Neuronal stem cell (in vitro differentiated cells): ENCODE data around the gene CADM2.

Source experiments
- DNase-seq: peaks from one replicate; pipeline ENCODE4 v3.0.0-alpha.2; 2013; ENCODE audit warnings: low spot score
- H2AFZ ChIP-seq: one replicate; pipeline ENCODE4 v1.6.1; 2013; ENCODE audit warnings: mild to moderate bottlenecking, low read length, inconsistent platforms
- H2AK5ac ChIP-seq: 2 replicates; pipeline ENCODE4 v1.6.1; 2013; ENCODE audit warnings: low read depth, mild to moderate bottlenecking, inconsistent platforms, low read length, moderate library complexity, mixed read lengths
- H2BK120ac ChIP-seq: 2 replicates; pipeline ENCODE4 v1.6.1; 2013; ENCODE audit warnings: low read depth, mild to moderate bottlenecking, inconsistent platforms, low read length, moderate library complexity, mixed read lengths
- H2BK12ac ChIP-seq: one replicate; pipeline ENCODE4 v1.6.1; 2013; ENCODE audit warnings: low read length, inconsistent platforms
- H2BK15ac ChIP-seq: 2 replicates; pipeline ENCODE4 v1.6.1; 2013; ENCODE audit warnings: mild to moderate bottlenecking, low read length, inconsistent platforms, mixed read lengths
- H2BK5ac ChIP-seq: one replicate; pipeline ENCODE4 v1.6.1; 2013; ENCODE audit warnings: inconsistent platforms, mild to moderate bottlenecking, low read length, moderate library complexity
- H3K14ac ChIP-seq: one replicate; pipeline ENCODE4 v1.6.1; 2013; ENCODE audit warnings: low read length, inconsistent platforms
- H3K18ac ChIP-seq: 2 replicates; pipeline ENCODE4 v1.6.1; 2013; ENCODE audit warnings: low read length, inconsistent platforms
- H3K23ac ChIP-seq: 2 replicates; pipeline ENCODE4 v1.6.1; 2013; ENCODE audit warnings: low read depth, mild to moderate bottlenecking, mixed read lengths, low read length, inconsistent platforms; ENCODE audit not compliant: poor library complexity
- H3K27ac ChIP-seq: replicated peaks from 3 replicates; pipeline ENCODE4 v1.5.1; 2013; ENCODE audit warnings: low read length, inconsistent platforms
- H3K27me3 ChIP-seq, 3 experiments: 2 replicates each; pipeline ENCODE4 v1.6.1; 2013; ENCODE audit warnings: low read length in 3 of 3, mild to moderate bottlenecking in 2 of 3, inconsistent platforms in 1 of 3, low read depth in 1 of 3, mixed read lengths in 1 of 3, moderate library complexity in 1 of 3; ENCODE audit not compliant: control insufficient read depth in 3 of 3, insufficient read depth in 3 of 3
- H3K36me3 ChIP-seq, 2 donors: replicated peaks in 1 of 2; 2 replicates each; pipeline ENCODE4 v1.6.1; 2013; ENCODE audit warnings: low read length in 2 of 2; ENCODE audit not compliant: control insufficient read depth in 2 of 2, insufficient read depth in 2 of 2
- H3K4ac ChIP-seq: 2 replicates; pipeline ENCODE4 v1.6.1; 2013; ENCODE audit warnings: inconsistent platforms, mild to moderate bottlenecking, low read length, moderate library complexity
- H3K4me1 ChIP-seq, 2 donors: 1 replicate in 1 of 2; 2 replicates in 1 of 2; pipeline ENCODE4 v1.6.1; 2013; ENCODE audit warnings: low read length in 2 of 2, low read depth in 1 of 2; ENCODE audit not compliant: control insufficient read depth in 2 of 2, insufficient read depth in 1 of 2
- H3K4me2 ChIP-seq: one replicate; pipeline ENCODE4 v1.6.1; 2013; ENCODE audit warnings: mild to moderate bottlenecking, low read length, inconsistent platforms; ENCODE audit not compliant: insufficient read depth, poor library complexity, severe bottlenecking
- H3K4me3 ChIP-seq, 2 donors: 2 replicates each; pipeline ENCODE4 v1.5.1; 2013; ENCODE audit warnings: low read length in 2 of 2, mild to moderate bottlenecking in 2 of 2, inconsistent platforms in 1 of 2, moderate library complexity in 1 of 2
- H3K79me1 ChIP-seq: one replicate; pipeline ENCODE4 v1.6.1; 2013; ENCODE audit warnings: low read depth, mild to moderate bottlenecking, inconsistent platforms, low read length, moderate library complexity
- H3K9ac ChIP-seq: one replicate; pipeline ENCODE4 v1.6.1; 2013; ENCODE audit warnings: mild to moderate bottlenecking, low read depth, low read length, inconsistent platforms; ENCODE audit not compliant: poor library complexity
- H3K9me3 ChIP-seq, 2 donors: replicated peaks in 1 of 2; 2 replicates each; pipeline versions ENCODE3 to v1.6.1; 2013; ENCODE audit warnings: low read length in 2 of 2, mild to moderate bottlenecking in 2 of 2, inconsistent platforms in 1 of 2, low read depth in 1 of 2, mixed read lengths in 1 of 2, moderate library complexity in 1 of 2; ENCODE audit not compliant: control insufficient read depth in 2 of 2, insufficient read depth in 1 of 2
- H4K8ac ChIP-seq: one replicate; pipeline ENCODE4 v1.6.1; 2013; ENCODE audit warnings: low read depth, mild to moderate bottlenecking, inconsistent platforms, low read length, moderate library complexity
- H4K91ac ChIP-seq: one replicate; pipeline ENCODE4 v1.6.1; 2013; ENCODE audit warnings: low read length, low read depth, mild to moderate bottlenecking, inconsistent platforms; ENCODE audit not compliant: poor library complexity
- WGBS, 2 donors: extraction: QIAGEN DNeasy Blood & Tissue Kit; methylation state at CpG; one replicate each; pipeline ENCODE4 v1.1.7; 2013; ENCODE audit warnings: missing lambda C conversion rate in 2 of 2, mixed read lengths in 1 of 2; ENCODE audit not compliant: insufficient read length in 2 of 2, insufficient replicate concordance in 1 of 2; ENCODE audit errors: extremely low coverage in 2 of 2; 5-methylcytosine and 5-hydroxymethylcytosine counted together

Gene CADM2

DNA sequence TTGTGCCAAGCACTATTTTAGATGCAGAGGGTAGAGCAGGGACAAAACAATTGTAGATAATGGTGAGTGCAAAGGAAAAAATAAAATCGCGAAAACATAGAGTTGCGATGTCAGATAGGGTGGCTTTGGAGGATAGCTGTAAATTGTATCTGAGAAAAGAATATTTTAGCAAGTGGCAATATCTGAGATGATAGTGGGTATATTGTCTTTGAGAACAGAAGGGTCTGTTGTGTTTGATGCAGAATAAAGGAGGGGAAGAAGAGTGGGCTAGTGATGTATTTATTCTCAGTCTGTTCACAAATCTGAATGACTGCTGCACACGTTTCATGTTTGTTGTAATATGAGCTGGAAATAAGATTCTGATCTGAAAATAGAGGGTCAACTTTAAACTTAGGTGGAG is 396.8 kb downstream of the CADM2 start:
- no peak overlapping the region for H3K4ac ChIP-seq
- no peaks in the 10 kb centered on the region for H3K79me1 ChIP-seq
- no peak overlapping the region for H4K8ac ChIP-seq
- H3K18ac ChIP-seq, result no peak overlapping the region
- H3K9ac ChIP-seq, result no peak overlapping the region
- no peak overlapping the region for H2BK5ac ChIP-seq
- H2BK12ac ChIP-seq, result no peak overlapping the region
- no peaks in the 10 kb centered on the region for H3K4me1 ChIP-seq
- no peak overlapping the region for H2BK15ac ChIP-seq
- H2AK5ac ChIP-seq, result no peak overlapping the region
- H2AFZ ChIP-seq, result no peak overlapping the region
- no CpG with 5 or more reads among the region's 4 CpGs for WGBS, 2 donors
- no peaks in the 10 kb centered on the region for H3K36me3 ChIP-seq
- no peaks in the 10 kb centered on the region for H3K27me3 ChIP-seq
- H3K14ac ChIP-seq, result no peak overlapping the region
- H3K27ac ChIP-seq, result no peak overlapping the region
- no peak overlapping the region for H3K4me3 ChIP-seq
- H3K23ac ChIP-seq, result no peak overlapping the region
- no peak overlapping the region for H4K91ac ChIP-seq
- H3K4me2 ChIP-seq, result no peak overlapping the region
- H3K9me3 ChIP-seq, result no peaks in the 10 kb centered on the region
- no peak overlapping the region for H2BK120ac ChIP-seq
- DNase-seq, result no peak

DNA sequence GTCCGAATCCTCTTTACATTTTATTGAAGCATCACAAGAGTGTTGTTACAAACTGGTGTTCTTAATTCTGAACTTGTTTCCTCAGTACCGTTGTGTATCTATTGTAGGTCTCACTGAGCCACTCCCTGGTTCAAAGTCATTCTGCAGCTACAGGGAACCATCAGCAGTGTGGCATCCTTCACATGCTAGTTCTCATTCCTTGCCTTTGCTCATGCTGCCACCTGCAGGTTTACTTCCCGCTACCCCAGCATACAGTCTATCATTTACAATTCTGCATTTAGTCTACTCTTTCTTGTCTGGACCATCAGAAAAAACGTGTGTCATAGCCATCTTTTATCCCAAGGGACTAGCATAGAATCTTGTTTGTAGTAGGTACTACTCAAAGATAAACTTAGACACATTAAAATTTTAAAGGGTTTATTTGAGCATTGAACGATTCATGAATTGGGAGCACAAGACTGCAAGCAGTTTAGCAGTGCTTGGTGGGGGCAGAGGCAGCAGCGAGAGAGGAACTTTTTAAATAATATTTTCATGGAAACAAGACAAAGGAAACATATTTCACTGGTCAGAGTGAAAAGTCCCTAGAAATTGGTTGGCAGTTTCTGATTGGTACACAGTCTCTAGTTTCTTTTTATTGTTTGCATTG is 402.1 kb downstream of the CADM2 start:
- peak; percentile 20 for DNase-seq
- Histone ChIP-seq H3K23ac (no peak overlapping the region), H3K27me3 (no peaks in the 10 kb centered on the region), H3K4me1 (no peaks in the 10 kb centered on the region), H3K9me3 (no peaks in the 10 kb centered on the region), H2BK120ac (no peak overlapping the region), H3K79me1 (no peaks in the 10 kb centered on the region), H3K9ac (no peak overlapping the region), H3K4me3 (no peak overlapping the region), H3K4ac (no peak overlapping the region), H2BK15ac (no peak overlapping the region), H4K91ac (no peak overlapping the region), H3K27ac (no peak overlapping the region), H2BK12ac (no peak overlapping the region), H2AK5ac (no peak overlapping the region), H3K4me2 (no peak overlapping the region), H4K8ac (no peak overlapping the region), H3K18ac (no peak overlapping the region), H2BK5ac (no peak overlapping the region), H3K36me3 (no peaks in the 10 kb centered on the region), H2AFZ (no peak overlapping the region), H3K14ac (no peak overlapping the region)
- no CpG with 5 or more reads among the region's 6 CpGs for WGBS, 2 donors

DNA sequence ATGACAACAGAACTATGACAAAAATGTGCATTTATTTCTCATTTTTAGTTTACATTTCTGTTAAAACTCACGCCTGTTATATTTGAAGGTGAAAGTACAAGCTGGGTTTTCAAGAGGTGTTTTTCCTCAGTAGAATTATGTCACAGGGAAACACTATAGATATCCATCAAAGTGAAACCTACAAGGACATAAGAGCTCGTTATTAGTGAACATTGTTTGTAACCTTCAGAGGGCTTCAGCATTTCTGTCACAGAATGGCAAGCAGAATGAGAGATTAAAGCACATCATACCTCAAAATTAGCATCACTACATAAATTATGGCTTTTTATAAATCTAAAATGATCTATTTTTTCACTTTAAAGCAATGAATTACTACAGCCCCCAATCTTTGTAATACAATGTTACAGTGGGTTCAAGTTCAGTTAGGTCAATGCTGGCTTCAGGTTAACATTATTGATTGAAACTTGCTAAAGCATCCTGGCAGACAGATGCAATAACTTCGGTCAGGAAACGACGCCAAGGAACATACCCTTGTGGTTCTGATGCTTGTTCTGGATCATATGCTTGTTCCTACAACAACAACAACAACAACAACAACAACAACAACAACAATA is 405.6 kb downstream of the CADM2 start:
- Histone ChIP-seq H4K8ac (no peak overlapping the region), H3K18ac (no peak overlapping the region), H3K14ac (no peak overlapping the region), H3K4me2 (no peak overlapping the region), H3K4me3 (no peak overlapping the region), H2AK5ac (no peak overlapping the region), H3K9me3 (no peaks in the 10 kb centered on the region), H3K23ac (no peak overlapping the region), H2AFZ (no peak overlapping the region), H3K4me1 (no peaks in the 10 kb centered on the region), H2BK15ac (no peak overlapping the region), H3K27me3 (no peaks in the 10 kb centered on the region), H2BK5ac (no peak overlapping the region), H4K91ac (no peak overlapping the region), H3K36me3 (no peaks in the 10 kb centered on the region), H2BK120ac (no peak overlapping the region), H2BK12ac (no peak overlapping the region), H3K9ac (no peak overlapping the region), H3K79me1 (no peaks in the 10 kb centered on the region), H3K4ac (no peak overlapping the region), H3K27ac (no peak overlapping the region)
- no peak for DNase-seq
- WGBS, 2 donors, result no CpG with 5 or more reads among the region's 5 CpGs

DNA sequence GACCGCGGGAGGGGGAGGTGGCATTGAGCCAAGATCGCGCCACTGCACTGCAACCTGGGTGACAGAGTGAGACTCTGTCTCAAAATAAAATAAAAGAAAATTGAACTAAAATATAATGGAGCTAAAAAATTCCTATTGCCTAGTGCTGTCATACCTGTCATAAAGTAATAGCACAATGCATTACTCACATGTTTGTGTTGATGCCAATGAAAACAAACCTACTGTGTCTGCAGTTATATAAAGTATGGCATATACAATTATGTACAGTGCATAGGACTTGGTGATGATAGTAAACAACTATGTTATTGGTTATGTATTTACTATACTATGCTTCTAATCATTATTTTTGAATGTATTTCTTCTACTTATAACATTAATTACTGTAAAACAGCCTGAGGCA is 411.6 kb downstream of the CADM2 start:
- H3K9ac ChIP-seq, result no peak overlapping the region
- H2BK15ac ChIP-seq, result no peak overlapping the region
- H3K23ac ChIP-seq, result no peak overlapping the region
- no peak overlapping the region for H4K8ac ChIP-seq
- no peak overlapping the region for H2AK5ac ChIP-seq
- no peak for DNase-seq
- WGBS, 2 donors, result no CpG with 5 or more reads among the region's 4 CpGs
- H2BK5ac ChIP-seq, result no peak overlapping the region
- H3K4me2 ChIP-seq, result no peak overlapping the region
- H3K79me1 ChIP-seq, result no peaks in the 10 kb centered on the region
- no peak overlapping the region for H2AFZ ChIP-seq
- H3K27me3 ChIP-seq, result no peaks in the 10 kb centered on the region
- no peaks in the 10 kb centered on the region for H3K9me3 ChIP-seq
- H3K14ac ChIP-seq, result no peak overlapping the region
- H3K18ac ChIP-seq, result no peak overlapping the region
- H3K4me1 ChIP-seq, result no peaks in the 10 kb centered on the region
- H3K36me3 ChIP-seq, result no peaks in the 10 kb centered on the region
- no peak overlapping the region for H2BK12ac ChIP-seq
- H4K91ac ChIP-seq, result no peak overlapping the region
- no peak overlapping the region for H2BK120ac ChIP-seq
- H3K4me3 ChIP-seq, result no peak overlapping the region
- no peak overlapping the region for H3K4ac ChIP-seq
- no peak overlapping the region for H3K27ac ChIP-seq
